ENCODE data around the gene ADCY1.

The ADCY1 gene

DNA sequence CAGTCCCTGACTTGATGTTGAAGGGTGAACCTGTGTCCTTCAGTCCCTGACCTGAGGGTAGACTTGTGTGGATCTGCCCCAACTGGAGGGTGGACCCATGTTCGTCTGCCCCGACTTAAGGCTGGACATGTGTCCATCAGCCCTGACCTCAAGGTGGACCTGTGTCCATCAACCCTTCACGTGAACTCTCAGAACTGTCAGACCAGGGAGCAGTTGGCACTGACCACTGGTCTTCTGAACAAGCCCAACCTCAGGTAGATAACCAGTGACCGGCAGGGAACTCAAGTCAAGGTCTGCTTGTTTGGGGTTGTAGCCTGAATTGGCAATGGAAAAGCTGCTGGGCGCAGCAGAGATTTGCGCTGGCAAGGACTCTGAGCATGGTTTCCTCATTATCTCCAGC, 96.5 kb downstream of the ADCY1 start:
- Histone ChIP-seq H3F3A (ENCODE audit: insufficient read depth, low read length) (no peaks in the 10 kb centered on the region), H3K36me3 (replicated peaks; ENCODE audit: insufficient read depth, low read length) (no peaks in the 10 kb centered on the region), H3K4me2 (ENCODE audit: low read depth, low read length) (no peak overlapping the region), H3K27me3 (replicated peaks; ENCODE audit: insufficient read depth, low read length) (no peaks in the 10 kb centered on the region), H4K20me1 (ENCODE audit: insufficient read depth, low read length) (no peaks in the 10 kb centered on the region), H3K27ac (ENCODE audit: low read length) (no peak overlapping the region), H3K4me3 (ENCODE audit: low read length) (no peak overlapping the region), H3K9me3 (replicated peaks; ENCODE audit: insufficient read depth, low read length) (no peaks in the 10 kb centered on the region), H3K9ac (ENCODE audit: low read length) (no peak overlapping the region), H3K9me2 (replicated peaks; ENCODE audit: insufficient read depth, low read length) (no peaks in the 10 kb centered on the region), H3K4me1 (ENCODE audit: low read length) (no peaks in the 10 kb centered on the region), H2AFZ (ENCODE audit: low read length) (no peak overlapping the region), H3K79me2 (ENCODE audit: low read length) (no peaks in the 10 kb centered on the region)
- TF ChIP-seq, protein P1, sequence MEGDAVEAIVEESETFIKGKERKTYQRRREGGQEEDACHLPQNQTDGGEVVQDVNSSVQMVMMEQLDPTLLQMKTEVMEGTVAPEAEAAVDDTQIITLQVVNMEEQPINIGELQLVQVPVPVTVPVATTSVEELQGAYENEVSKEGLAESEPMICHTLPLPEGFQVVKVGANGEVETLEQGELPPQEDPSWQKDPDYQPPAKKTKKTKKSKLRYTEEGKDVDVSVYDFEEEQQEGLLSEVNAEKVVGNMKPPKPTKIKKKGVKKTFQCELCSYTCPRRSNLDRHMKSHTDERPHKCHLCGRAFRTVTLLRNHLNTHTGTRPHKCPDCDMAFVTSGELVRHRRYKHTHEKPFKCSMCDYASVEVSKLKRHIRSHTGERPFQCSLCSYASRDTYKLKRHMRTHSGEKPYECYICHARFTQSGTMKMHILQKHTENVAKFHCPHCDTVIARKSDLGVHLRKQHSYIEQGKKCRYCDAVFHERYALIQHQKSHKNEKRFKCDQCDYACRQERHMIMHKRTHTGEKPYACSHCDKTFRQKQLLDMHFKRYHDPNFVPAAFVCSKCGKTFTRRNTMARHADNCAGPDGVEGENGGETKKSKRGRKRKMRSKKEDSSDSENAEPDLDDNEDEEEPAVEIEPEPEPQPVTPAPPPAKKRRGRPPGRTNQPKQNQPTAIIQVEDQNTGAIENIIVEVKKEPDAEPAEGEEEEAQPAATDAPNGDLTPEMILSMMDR (IDR thresholded peaks at IDR 0.05; ENCODE audit: low read length), result no peak
- TF ChIP-seq EZH2phosphoT487 (IDR thresholded peaks at IDR 0.05; ENCODE audit: low read length) (no peak), EZH2 (optimal IDR thresholded peaks at IDR 0.05; ENCODE audit: low read depth, low read length) (no peak)
- no peak for DNase-seq

DNA sequence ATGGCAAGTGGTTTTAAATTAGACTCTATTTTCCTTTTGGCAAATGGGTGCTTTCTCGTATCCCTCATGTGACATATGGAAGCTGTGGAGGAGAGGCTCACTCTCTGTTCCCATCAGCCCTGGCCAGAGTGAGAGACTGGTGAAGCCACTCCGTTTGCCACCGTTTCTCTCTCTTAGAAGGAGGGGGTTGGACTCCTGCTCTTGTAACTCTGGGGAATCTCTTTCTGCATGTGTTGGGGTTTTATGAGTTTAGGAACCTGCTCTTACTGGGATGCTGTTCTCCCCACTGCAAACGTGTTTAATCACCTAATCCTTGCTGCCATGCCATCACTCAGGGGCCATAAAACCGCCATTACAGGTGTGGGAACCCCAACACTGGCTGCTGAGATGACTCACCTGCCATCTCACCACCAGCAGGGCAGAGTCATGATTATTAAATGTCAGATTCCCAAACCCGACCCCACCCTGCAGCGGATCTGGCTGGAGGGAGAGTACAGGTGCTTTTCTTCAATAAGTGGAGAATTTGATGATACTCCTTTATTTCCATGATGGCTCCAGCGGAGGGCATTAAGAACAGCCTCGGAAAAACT, 103.2 kb downstream of the ADCY1 start:
- Histone ChIP-seq H4K20me1 (ENCODE audit: insufficient read depth, low read length) (no peaks in the 10 kb centered on the region), H3K36me3 (replicated peaks; ENCODE audit: insufficient read depth, low read length) (peaks cover 4% of the 10 kb centered on the region; the same call in 1 of the 2 replicates), H3K9me2 (replicated peaks; ENCODE audit: insufficient read depth, low read length) (no peaks in the 10 kb centered on the region), H3K9me3 (replicated peaks; ENCODE audit: insufficient read depth, low read length) (no peaks in the 10 kb centered on the region), H3K4me3 (ENCODE audit: low read length) (no peak overlapping the region), H3K4me1 (ENCODE audit: low read length) (no peaks in the 10 kb centered on the region), H3K4me2 (ENCODE audit: low read depth, low read length) (no peak overlapping the region), H3K27me3 (replicated peaks; ENCODE audit: insufficient read depth, low read length) (no peaks in the 10 kb centered on the region), H3K9ac (ENCODE audit: low read length) (no peak overlapping the region), H3K79me2 (ENCODE audit: low read length) (no peaks in the 10 kb centered on the region), H3K27ac (ENCODE audit: low read length) (no peak overlapping the region), H2AFZ (ENCODE audit: low read length) (no peak overlapping the region), H3F3A (ENCODE audit: insufficient read depth, low read length) (no peaks in the 10 kb centered on the region)
- TF ChIP-seq EZH2phosphoT487 (IDR thresholded peaks at IDR 0.05; ENCODE audit: low read length) (no peak), EZH2 (optimal IDR thresholded peaks at IDR 0.05; ENCODE audit: low read depth, low read length) (no peak)
- TF ChIP-seq, protein P1 (IDR thresholded peaks at IDR 0.05; ENCODE audit: low read length), result no peak
- DNase-seq, result no peak

DNA sequence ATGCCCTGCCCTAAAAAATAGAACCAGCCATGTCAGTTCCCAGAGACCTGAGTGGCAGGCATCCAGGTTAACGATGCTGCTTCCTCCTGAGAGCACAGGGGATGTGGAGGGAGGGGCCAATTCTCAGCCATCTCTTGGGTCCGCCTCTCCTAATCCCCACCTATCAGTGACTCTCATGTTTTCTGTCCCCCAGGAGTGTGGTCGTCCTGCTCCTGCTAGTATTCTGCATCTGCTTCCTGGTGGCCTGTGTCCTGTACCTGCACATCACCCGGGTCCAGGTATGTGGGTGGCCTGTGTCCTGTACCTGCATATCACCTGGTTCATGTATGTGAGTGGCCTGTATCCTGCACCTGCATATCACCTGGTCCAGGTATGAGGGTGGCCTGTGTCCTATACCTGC, 105.3 kb downstream of the ADCY1 start:
- Histone ChIP-seq H3K4me2 (ENCODE audit: low read depth, low read length) (no peak overlapping the region), H3K4me3 (ENCODE audit: low read length) (no peak overlapping the region), H3K9me3 (replicated peaks; ENCODE audit: insufficient read depth, low read length) (no peaks in the 10 kb centered on the region), H3K36me3 (replicated peaks; ENCODE audit: insufficient read depth, low read length) (peaks cover 4% of the 10 kb centered on the region; the same call in 1 of the 2 replicates), H3K9ac (ENCODE audit: low read length) (no peak overlapping the region), H3K9me2 (replicated peaks; ENCODE audit: insufficient read depth, low read length) (no peaks in the 10 kb centered on the region), H3F3A (ENCODE audit: insufficient read depth, low read length) (no peaks in the 10 kb centered on the region), H2AFZ (ENCODE audit: low read length) (no peak overlapping the region), H3K79me2 (ENCODE audit: low read length) (no peaks in the 10 kb centered on the region), H3K27me3 (replicated peaks; ENCODE audit: insufficient read depth, low read length) (no peaks in the 10 kb centered on the region), H3K27ac (ENCODE audit: low read length) (no peak overlapping the region), H3K4me1 (ENCODE audit: low read length) (no peaks in the 10 kb centered on the region), H4K20me1 (ENCODE audit: insufficient read depth, low read length) (no peaks in the 10 kb centered on the region)
- TF ChIP-seq, protein P1 (IDR thresholded peaks at IDR 0.05; ENCODE audit: low read length), result no peak
- TF ChIP-seq EZH2phosphoT487 (IDR thresholded peaks at IDR 0.05; ENCODE audit: low read length) (no peak), EZH2 (optimal IDR thresholded peaks at IDR 0.05; ENCODE audit: low read depth, low read length) (no peak)
- no peak for DNase-seq
